HG03025 (cell line): ENCODE results near the gene CDH4.

Source experiments
- ATAC-seq: cut with Tn5 transposase; IDR thresholded peaks from one replicate; pipeline ENCODE4 v1.9.1; 2021; ENCODE audit warnings: mild to moderate bottlenecking, moderate library complexity; ENCODE audit not compliant: unreplicated experiment, low FRiP score

The CDH4 gene

GRCh38 chr20:61523145-61523544 is 271.1 kb downstream of the CDH4 start:
- no peak for ATAC-seq

- ATAC-seq = no peak
Observed at GRCh38 chr20:61524951-61525666, 273.0 kb downstream of the CDH4 start.

GRCh38 chr20:61525781-61526431 is 273.8 kb downstream of the CDH4 start:
- no peak for ATAC-seq

GRCh38 chr20:61526907-61527306 is 274.8 kb downstream of the CDH4 start:
- ATAC-seq = no peak

- no peak for ATAC-seq
Observed at GRCh38 chr20:61527626-61528025, 275.6 kb downstream of the CDH4 start.

- ATAC-seq = no peak
Observed at GRCh38 chr20:61528591-61528990, 276.5 kb downstream of the CDH4 start.

- ATAC-seq = no peak
Observed at GRCh38 chr20:61529354-61529753, 277.3 kb downstream of the CDH4 start.

GRCh38 chr20:61531553-61532345 is 279.7 kb downstream of the CDH4 start:
- no peak for ATAC-seq

GRCh38 chr20:61532736-61533135 is 280.7 kb downstream of the CDH4 start:
- no peak for ATAC-seq

GRCh38 chr20:61533231-61533631 is 281.2 kb downstream of the CDH4 start:
- no peak for ATAC-seq

- ATAC-seq = no peak
Observed at GRCh38 chr20:61534346-61534745, 282.3 kb downstream of the CDH4 start.

GRCh38 chr20:61535091-61535490 is 283.0 kb downstream of the CDH4 start:
- ATAC-seq = no peak

- ATAC-seq = no peak
Observed at GRCh38 chr20:61535536-61535935, 283.5 kb downstream of the CDH4 start.

GRCh38 chr20:61535956-61536355 is 283.9 kb downstream of the CDH4 start:
- no peak for ATAC-seq

GRCh38 chr20:61536671-61537070 is 284.6 kb downstream of the CDH4 start:
- no peak for ATAC-seq

- ATAC-seq = no peak
Observed at GRCh38 chr20:61537239-61538182, 285.4 kb downstream of the CDH4 start.

- ATAC-seq = no peak
Observed at GRCh38 chr20:61538183-61538942, 286.3 kb downstream of the CDH4 start.

- ATAC-seq = no peak
Observed at GRCh38 chr20:61538943-61539265, 286.8 kb downstream of the CDH4 start.

GRCh38 chr20:61539706-61540360 is 287.8 kb downstream of the CDH4 start:
- ATAC-seq = no peak
